ENCODE results near the gene PSTPIP1. TPM values are rescaled to one million over a fixed set of nuclear protein-coding genes. Genes with fewer than 3 reads are reported as not detected.

Gene PSTPIP1
- polyA plus RNA-seq, 1 donor (not counting 4 experiments of a cell fraction or from before 2014, with no cell fraction given) = 9.6 TPM

DNA sequence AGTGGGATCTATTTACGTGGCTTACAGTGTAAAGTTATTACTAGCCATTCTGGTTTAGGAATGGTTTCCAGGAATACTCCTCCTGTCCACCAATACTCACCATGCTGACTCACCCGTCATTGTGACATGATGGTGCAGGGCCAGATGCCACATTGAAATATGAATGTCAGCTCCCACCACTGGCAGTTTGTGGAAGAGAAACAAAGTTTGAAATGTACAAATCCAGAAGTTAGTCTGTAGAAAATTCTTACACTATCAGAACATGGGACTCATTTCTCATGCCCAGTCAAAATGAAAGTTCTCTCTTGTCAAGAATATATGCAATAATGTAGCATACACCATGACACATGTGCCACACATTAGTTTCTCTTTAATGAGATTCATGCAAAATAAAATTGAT, 90.4 kb downstream of the PSTPIP1 start:
- no peaks in the 10 kb centered on the region for H4K20me1 ChIP-seq (ENCODE audit: control insufficient read depth, extremely low read depth, insufficient read depth, low read length)
- TF ChIP-seq EZH2 (IDR thresholded peaks at IDR 0.05; ENCODE audit: low read length) = no peak
- TF ChIP-seq, protein P1, sequence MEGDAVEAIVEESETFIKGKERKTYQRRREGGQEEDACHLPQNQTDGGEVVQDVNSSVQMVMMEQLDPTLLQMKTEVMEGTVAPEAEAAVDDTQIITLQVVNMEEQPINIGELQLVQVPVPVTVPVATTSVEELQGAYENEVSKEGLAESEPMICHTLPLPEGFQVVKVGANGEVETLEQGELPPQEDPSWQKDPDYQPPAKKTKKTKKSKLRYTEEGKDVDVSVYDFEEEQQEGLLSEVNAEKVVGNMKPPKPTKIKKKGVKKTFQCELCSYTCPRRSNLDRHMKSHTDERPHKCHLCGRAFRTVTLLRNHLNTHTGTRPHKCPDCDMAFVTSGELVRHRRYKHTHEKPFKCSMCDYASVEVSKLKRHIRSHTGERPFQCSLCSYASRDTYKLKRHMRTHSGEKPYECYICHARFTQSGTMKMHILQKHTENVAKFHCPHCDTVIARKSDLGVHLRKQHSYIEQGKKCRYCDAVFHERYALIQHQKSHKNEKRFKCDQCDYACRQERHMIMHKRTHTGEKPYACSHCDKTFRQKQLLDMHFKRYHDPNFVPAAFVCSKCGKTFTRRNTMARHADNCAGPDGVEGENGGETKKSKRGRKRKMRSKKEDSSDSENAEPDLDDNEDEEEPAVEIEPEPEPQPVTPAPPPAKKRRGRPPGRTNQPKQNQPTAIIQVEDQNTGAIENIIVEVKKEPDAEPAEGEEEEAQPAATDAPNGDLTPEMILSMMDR (optimal IDR thresholded peaks at IDR 0.05 in 1 of 3, IDR thresholded peaks at IDR 0.05 in 1 of 3, conservative IDR thresholded peaks at IDR 0.05 in 1 of 3; ENCODE audit: extremely low read depth in 1 of 3, insufficient read depth in 2 of 3, low read length in 3 of 3) = no peak
- no peak overlapping the region for H3K4me3 ChIP-seq (ENCODE audit: control insufficient read depth in 2 of 3, extremely low read depth in 1 of 3, insufficient read depth in 2 of 3, low read depth in 1 of 3, low read length in 3 of 3)
- peaks cover 3% of the 10 kb centered on the region for H3K27me3 ChIP-seq (ENCODE audit: control insufficient read depth, extremely low read depth, insufficient read depth, low read length)
- H3K27ac ChIP-seq (ENCODE audit: control insufficient read depth, insufficient read depth, low read length) = no peak overlapping the region
- H3K9me1 ChIP-seq (ENCODE audit: control insufficient read depth, extremely low read depth, insufficient read depth, low read length) = no peaks in the 10 kb centered on the region
- FAIRE-seq (no peak), DNase-seq (ENCODE audit: low read depth, low spot score) (no peak)
- H3K4me2 ChIP-seq (ENCODE audit: control insufficient read depth, extremely low read depth, insufficient read depth, low read depth, low read length) = no peak overlapping the region
- H3K4me1 ChIP-seq (ENCODE audit: control insufficient read depth, extremely low read depth, insufficient read depth, low read length) = no peaks in the 10 kb centered on the region
- no peaks in the 10 kb centered on the region for H3K79me2 ChIP-seq (ENCODE audit: control insufficient read depth, insufficient read depth, low read length)
- H2AFZ ChIP-seq (ENCODE audit: control insufficient read depth, low read length) = no peak overlapping the region
- H3K9me3 ChIP-seq (ENCODE audit: control insufficient read depth, low read depth, low read length) = no peaks in the 10 kb centered on the region
- dilution Hi-C loops (cut with MboI; ENCODE audit: extremely low pct_ligation_motif_present, low sequenced_read_pairs) = no loop called here
- no peak overlapping the region for H3K9ac ChIP-seq (ENCODE audit: control insufficient read depth, extremely low read depth, insufficient read depth, low read length)
- no peaks in the 10 kb centered on the region for H3K36me3 ChIP-seq (ENCODE audit: control insufficient read depth in 2 of 2, extremely low read depth in 1 of 2, insufficient read depth in 2 of 2, low read length in 2 of 2)

Small RNAs within 50 kb of the gene (small RNA-seq; reads per million reads assigned to genes)
- gene RN7SL278P (ENCODE audit: insufficient read length in 3 of 3, low read depth in 3 of 3, low replicate concordance in 1 of 3) = 0 reads per million in 3 experiments

Other genes with a start within 250 kb of the PSTPIP1 start
- gene SCAPER, start 89.8 kb upstream of the PSTPIP1 start, polyA plus RNA-seq = 2.1 to 5.2 TPM (median 4.5 TPM) in 3 replicates
- gene RCN2, start 63.4 kb upstream of the PSTPIP1 start, polyA plus RNA-seq = 52.6 to 118 TPM (median 59.6 TPM) in 3 replicates
- 181 to 210 TPM (median 193 TPM) in 3 replicates for gene TSPAN3, start 76.0 kb downstream of the PSTPIP1 start, polyA plus RNA-seq